Measurements from ENCODE around the gene SPATA31C1. TPM values are rescaled to one million over a fixed set of nuclear protein-coding genes. Genes with fewer than 3 reads are reported as not detected.

The SPATA31C1 gene
- total RNA-seq, 1 experiment from 2014 or later = not detected

- no peaks in the 10 kb centered on the region for H3K36me3 ChIP-seq (ENCODE audit: low read depth, low read length)
- DNase-seq (no peak), ATAC-seq (no peak)
- no peak overlapping the region for H3K4me3 ChIP-seq (ENCODE audit: low read length)
- no peaks in the 10 kb centered on the region for H3K27me3 ChIP-seq (ENCODE audit: low read length)
- H3K27ac ChIP-seq (ENCODE audit: low read length) = no peak overlapping the region
- peaks cover 9% of the 10 kb centered on the region; the same call in 1 of the 2 replicates for H3K4me1 ChIP-seq (ENCODE audit: insufficient read depth, low read length)
- no peak overlapping the region for H3K4me2 ChIP-seq (ENCODE audit: low read length)
- H3K9me3 ChIP-seq (ENCODE audit: low read length) = no peaks in the 10 kb centered on the region
- H3K79me2 ChIP-seq (ENCODE audit: low read length) = no peaks in the 10 kb centered on the region
- H3K9me2 ChIP-seq (replicated peaks; ENCODE audit: low read length) = no peaks in the 10 kb centered on the region
- POLR2A ChIA-PET (ENCODE audit: unreplicated experiment) = no interaction called here
- H3K9ac ChIP-seq (ENCODE audit: low read length) = no peak overlapping the region
- no TSS peak for BruUV-seq (replicated peaks)
- CTCF ChIA-PET = no interaction called here
- intact Hi-C loops (cut with micrococcal nuclease) = no loop called here
- H3F3A ChIP-seq (ENCODE audit: low read length, unreplicated experiment) = no peaks in the 10 kb centered on the region
- TF ChIP-seq CTCF (conservative IDR thresholded peaks at IDR 0.05; ENCODE audit: low read depth, low read length) = no peak
- H2AFZ ChIP-seq (ENCODE audit: low read length) = no peak overlapping the region
- no peaks in the 10 kb centered on the region for H4K20me1 ChIP-seq (ENCODE audit: low read length)
Measured at GRCh38 chr9:87880116-87880515, 37.6 kb upstream of the SPATA31C1 start.

GRCh38 chr9:87880683-87881082 is 37.1 kb upstream of the SPATA31C1 start:
- Histone ChIP-seq H3K4me2 (ENCODE audit: low read length) (no peak overlapping the region), H3K9me2 (replicated peaks; ENCODE audit: low read length) (no peaks in the 10 kb centered on the region), H3K4me1 (ENCODE audit: insufficient read depth, low read length) (peaks cover 9% of the 10 kb centered on the region; the same call in 1 of the 2 replicates), H3K9ac (ENCODE audit: low read length) (no peak overlapping the region), H2AFZ (ENCODE audit: low read length) (no peak overlapping the region), H4K20me1 (ENCODE audit: low read length) (no peaks in the 10 kb centered on the region), H3K27ac (ENCODE audit: low read length) (no peak overlapping the region), H3K4me3 (ENCODE audit: low read length) (no peak overlapping the region), H3F3A (ENCODE audit: low read length, unreplicated experiment) (no peaks in the 10 kb centered on the region), H3K36me3 (ENCODE audit: low read depth, low read length) (no peaks in the 10 kb centered on the region), H3K27me3 (ENCODE audit: low read length) (no peaks in the 10 kb centered on the region), H3K79me2 (ENCODE audit: low read length) (no peaks in the 10 kb centered on the region), H3K9me3 (ENCODE audit: low read length) (no peaks in the 10 kb centered on the region)
- intact Hi-C loops (cut with micrococcal nuclease) = no loop called here
- no peak for DNase-seq
- ChIA-PET CTCF (no interaction called here), POLR2A (ENCODE audit: unreplicated experiment) (no interaction called here)
- BruUV-seq (replicated peaks) = no TSS peak
- ATAC-seq = no peak
- TF ChIP-seq CTCF (conservative IDR thresholded peaks at IDR 0.05; ENCODE audit: low read depth, low read length) (no peak), EZH2 (IDR thresholded peaks at IDR 0.05; ENCODE audit: low read length, unreplicated experiment) (no peak), EZH2phosphoT487 (IDR thresholded peaks at IDR 0.05; ENCODE audit: borderline replicate concordance, low read length) (no peak)

GRCh38 chr9:87882627-87883026 is 35.1 kb upstream of the SPATA31C1 start, which contains the start of gene SPATA31E1:
Gene SPATA31E1 (plus strand): TSS chr9:87882877. CDS start chr9:87882892, 15 bp downstream.
- Histone ChIP-seq H2AFZ (ENCODE audit: low read length) (no peak within 1 kb of the TSS), H3F3A (ENCODE audit: low read length, unreplicated experiment) (no peaks in the 10 kb centered on the region), H3K9me3 (ENCODE audit: low read length) (no peaks in the 10 kb centered on the region), H3K36me3 (ENCODE audit: low read depth, low read length) (no peaks in the 10 kb centered on the region), H3K27ac (ENCODE audit: low read length) (no peak within 1 kb of the TSS), H3K4me2 (ENCODE audit: low read length) (no peak within 1 kb of the TSS), H3K9me2 (replicated peaks; ENCODE audit: low read length) (no peaks in the 10 kb centered on the region), H3K9ac (ENCODE audit: low read length) (no peak within 1 kb of the TSS), H3K79me2 (ENCODE audit: low read length) (no peaks in the 10 kb centered on the region), H3K4me3 (ENCODE audit: low read length) (no peak within 1 kb of the TSS), H4K20me1 (ENCODE audit: low read length) (no peaks in the 10 kb centered on the region), H3K4me1 (ENCODE audit: insufficient read depth, low read length) (peaks cover 9% of the 10 kb centered on the region; the same call in 1 of the 2 replicates), H3K27me3 (ENCODE audit: low read length) (no peaks in the 10 kb centered on the region)
- no peak for DNase-seq
- intact Hi-C loops (cut with micrococcal nuclease) = no loop called here
- POLR2A ChIA-PET (ENCODE audit: unreplicated experiment) = no interaction called here
- no peak for ATAC-seq
- no TSS peak for BruUV-seq (replicated peaks)
- no peak for TF ChIP-seq EZH2 (IDR thresholded peaks at IDR 0.05; ENCODE audit: low read length, unreplicated experiment)
- no peak for TF ChIP-seq EZH2phosphoT487 (IDR thresholded peaks at IDR 0.05; ENCODE audit: borderline replicate concordance, low read length)
- no peak for TF ChIP-seq CTCF (conservative IDR thresholded peaks at IDR 0.05; ENCODE audit: low read depth, low read length)
- CTCF ChIA-PET = no interaction called here

Data from PC-3 (cell line).